MCF 10A (cell line): ENCODE data around the gene CAMK1D. TPM values are rescaled to one million over a fixed set of nuclear protein-coding genes. Genes with fewer than 3 reads are reported as not detected.

Experiments
- BruUV-seq: library from RNA; stranded (reverse); fragments of 400-500 nt; replicated peaks from 2 replicates; lab custom pipeline; 2021; lab: Mats Ljungman, UMichigan
- CTCF ChIA-PET: fragments of 300-600 bp; sonication (Branson Sonifier 250); formaldehyde crosslinking; extraction: SDS; loops from one replicate; lab custom pipeline; 2021; ENCODE audit warnings: antibody characterized with exemption, inconsistent platforms; lab: Yijun Ruan, JAX
- POLR2A ChIA-PET: fragments of 300-600, 350-650 bp; sonication (Branson Sonifier 250); formaldehyde crosslinking; extraction: SDS; loops from one replicate; lab custom pipeline; 2020; ENCODE audit warnings: antibody characterized with exemption, inconsistent platforms; lab: Yijun Ruan, JAX
- DNase-seq: peaks from one replicate; pipeline ENCODE4 v3.0.0-alpha.2; 2018; ENCODE audit not compliant: unreplicated experiment
- H3K27ac Mint-ChIP-seq: one replicate; pipeline ENCODE4 v1.8.0; 2022; ENCODE audit warnings: mild to moderate bottlenecking, low read depth, mixed read lengths; ENCODE audit not compliant: unreplicated experiment
- H3K27me3 Mint-ChIP-seq: one replicate; pipeline ENCODE4 v1.8.0; 2022; ENCODE audit warnings: mixed read lengths; ENCODE audit not compliant: insufficient read depth, unreplicated experiment
- H3K36me3 Mint-ChIP-seq: one replicate; pipeline ENCODE4 v1.8.0; 2022; ENCODE audit warnings: mild to moderate bottlenecking, moderate library complexity, mixed read lengths; ENCODE audit not compliant: insufficient read depth, unreplicated experiment
- H3K4me1 Mint-ChIP-seq: one replicate; pipeline ENCODE4 v1.8.0; 2022; ENCODE audit warnings: mixed read lengths; ENCODE audit not compliant: insufficient read depth, unreplicated experiment
- H3K4me3 Mint-ChIP-seq: one replicate; pipeline ENCODE4 v1.8.0; 2022; ENCODE audit warnings: mild to moderate bottlenecking, moderate library complexity, mixed read lengths; ENCODE audit not compliant: unreplicated experiment
- H3K9me3 Mint-ChIP-seq: one replicate; pipeline ENCODE4 v1.8.0; 2022; ENCODE audit warnings: mixed read lengths; ENCODE audit not compliant: unreplicated experiment
- intact Hi-C: fragments of 100-400 bp; cut with micrococcal nuclease; formaldehyde crosslinking; loops from 2 replicates; pipeline ENCODE4 v1.14.1; 2022
- total RNA-seq: library from RNA; stranded (reverse); gene quantifications from 2 replicates; pipeline ENCODE4 v1.2.3, GENCODE V29; 2022
- TF ChIP-seq, protein P1 (sequence below): fragments of 200-600 bp; IDR thresholded peaks from one replicate; pipeline ENCODE4 v1.8.0; 2022; ENCODE audit warnings: antibody characterized with exemption, mild to moderate bottlenecking; ENCODE audit not compliant: unreplicated experiment

Gene CAMK1D
- total RNA-seq, 1 experiment from 2014 or later: 1.7 TPM

- Mint-ChIP-seq H3K9me3 (peaks cover 5% of the 10 kb centered on the region), H3K4me3 (no peak overlapping the region), H3K4me1 (no peaks in the 10 kb centered on the region), H3K27ac (no peak overlapping the region), H3K36me3 (no peaks in the 10 kb centered on the region), H3K27me3 (no peaks in the 10 kb centered on the region)
- intact Hi-C loops: no loop called here
- TF ChIP-seq, protein P1, sequence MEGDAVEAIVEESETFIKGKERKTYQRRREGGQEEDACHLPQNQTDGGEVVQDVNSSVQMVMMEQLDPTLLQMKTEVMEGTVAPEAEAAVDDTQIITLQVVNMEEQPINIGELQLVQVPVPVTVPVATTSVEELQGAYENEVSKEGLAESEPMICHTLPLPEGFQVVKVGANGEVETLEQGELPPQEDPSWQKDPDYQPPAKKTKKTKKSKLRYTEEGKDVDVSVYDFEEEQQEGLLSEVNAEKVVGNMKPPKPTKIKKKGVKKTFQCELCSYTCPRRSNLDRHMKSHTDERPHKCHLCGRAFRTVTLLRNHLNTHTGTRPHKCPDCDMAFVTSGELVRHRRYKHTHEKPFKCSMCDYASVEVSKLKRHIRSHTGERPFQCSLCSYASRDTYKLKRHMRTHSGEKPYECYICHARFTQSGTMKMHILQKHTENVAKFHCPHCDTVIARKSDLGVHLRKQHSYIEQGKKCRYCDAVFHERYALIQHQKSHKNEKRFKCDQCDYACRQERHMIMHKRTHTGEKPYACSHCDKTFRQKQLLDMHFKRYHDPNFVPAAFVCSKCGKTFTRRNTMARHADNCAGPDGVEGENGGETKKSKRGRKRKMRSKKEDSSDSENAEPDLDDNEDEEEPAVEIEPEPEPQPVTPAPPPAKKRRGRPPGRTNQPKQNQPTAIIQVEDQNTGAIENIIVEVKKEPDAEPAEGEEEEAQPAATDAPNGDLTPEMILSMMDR: no peak
- no peak for DNase-seq
- ChIA-PET POLR2A (no interaction called here), CTCF (interaction anchor here (0.7 to 1.0 kb wide), 2 partner anchors 105 to 287 kb away, joined by 4 read pairs; no protein-coding TSS in a partner anchor)
- no TSS peak for BruUV-seq
Observed at GRCh38 chr10:12812571-12812970, 463.2 kb downstream of the CAMK1D start.

DNA sequence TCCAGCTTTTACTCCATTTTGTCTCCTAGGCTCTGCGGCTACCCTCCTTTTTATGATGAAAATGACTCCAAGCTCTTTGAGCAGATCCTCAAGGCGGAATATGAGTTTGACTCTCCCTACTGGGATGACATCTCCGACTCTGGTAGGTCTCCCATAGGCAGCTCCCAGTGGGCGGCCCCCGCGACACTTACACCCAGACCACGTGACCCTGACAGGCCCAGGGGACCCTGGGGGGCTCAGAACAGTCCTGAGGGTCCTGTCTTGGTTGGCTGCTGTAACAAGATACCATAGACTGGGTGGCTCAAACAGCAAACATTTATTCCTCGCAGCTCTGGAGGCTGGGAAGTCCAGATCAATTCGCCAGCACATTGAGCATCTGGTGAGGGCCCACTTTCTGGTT, 464.8 kb downstream of the CAMK1D start:
- H3K9me3 Mint-ChIP-seq: peaks cover 4% of the 10 kb centered on the region
- H3K4me1 Mint-ChIP-seq: no peaks in the 10 kb centered on the region
- DNase-seq: no peak
- H3K27me3 Mint-ChIP-seq: no peaks in the 10 kb centered on the region
- no peaks in the 10 kb centered on the region for H3K36me3 Mint-ChIP-seq
- TF ChIP-seq, protein P1: no peak
- ChIA-PET CTCF (interaction anchor here (0.6 kb wide), 1 partner anchor 18 kb away, joined by 3 read pairs; no protein-coding TSS in a partner anchor), POLR2A (no interaction called here)
- intact Hi-C loops: no loop called here
- no peak overlapping the region for H3K4me3 Mint-ChIP-seq
- no TSS peak for BruUV-seq
- H3K27ac Mint-ChIP-seq: no peak overlapping the region

- no peaks in the 10 kb centered on the region for H3K4me1 Mint-ChIP-seq
- ChIA-PET POLR2A (interaction anchor here (0.6 to 0.9 kb wide), 2 partner anchors 12 to 64 kb away, joined by 3 read pairs; no protein-coding TSS in a partner anchor), CTCF (interaction anchor here (0.6 kb wide), 1 partner anchor 33 kb away, joined by 3 read pairs; no protein-coding TSS in a partner anchor)
- DNase-seq: no peak
- peaks cover 7% of the 10 kb centered on the region for H3K36me3 Mint-ChIP-seq
- intact Hi-C loops: no loop called here
- peak overlapping the region; percentile 81 for H3K27ac Mint-ChIP-seq
- TF ChIP-seq, protein P1: no peak
- H3K9me3 Mint-ChIP-seq: no peaks in the 10 kb centered on the region
- no peak overlapping the region for H3K4me3 Mint-ChIP-seq
- BruUV-seq: no TSS peak
- H3K27me3 Mint-ChIP-seq: no peaks in the 10 kb centered on the region
Observed at GRCh38 chr10:12819071-12819470, 469.7 kb downstream of the CAMK1D start.

GRCh38 chr10:12819656-12820055, 470.3 kb downstream of the CAMK1D start:
- ChIA-PET CTCF (no interaction called here), POLR2A (interaction anchor here (0.6 kb wide), 1 partner anchor 64 kb away, joined by 3 read pairs; no protein-coding TSS in a partner anchor)
- BruUV-seq: no TSS peak
- Mint-ChIP-seq H3K4me1 (no peaks in the 10 kb centered on the region), H3K4me3 (no peak overlapping the region), H3K36me3 (peaks cover 7% of the 10 kb centered on the region), H3K27me3 (no peaks in the 10 kb centered on the region), H3K27ac (peak overlapping the region; percentile 81), H3K9me3 (no peaks in the 10 kb centered on the region)
- intact Hi-C loops: no loop called here
- TF ChIP-seq, protein P1: no peak
- no peak for DNase-seq
